AG09309 (cell line): ENCODE data around the gene CELSR1.

Experiments used
- DNase-seq: peaks from one replicate; pipeline ENCODE4 v3.0.0-alpha.2; 2010; ENCODE audit warnings: low read depth
- H3K4me3 ChIP-seq: 2 replicates; pipeline ENCODE4 v1.5.1; 2011; ENCODE audit warnings: mild to moderate bottlenecking, low read depth, low read length, moderate library complexity; ENCODE audit not compliant: control insufficient read depth
- CTCF ChIP-seq: IDR thresholded peaks from 2 replicates; pipeline ENCODE4 v1.5.1; 2011; ENCODE audit warnings: mild to moderate bottlenecking, low read depth, low read length, inconsistent platforms; ENCODE audit not compliant: insufficient read depth, control insufficient read depth; ENCODE audit errors: missing control alignments

The CELSR1 gene

GRCh38 chr22:46323162-46323561 is 214.3 kb downstream of the CELSR1 start:
- no peak for TF ChIP-seq CTCF
- DNase-seq, result no peak
- H3K4me3 ChIP-seq, result no peak overlapping the region

GRCh38 chr22:46322711-46323110 is 214.7 kb downstream of the CELSR1 start:
- H3K4me3 ChIP-seq, result no peak overlapping the region
- DNase-seq, result no peak
- TF ChIP-seq CTCF, result no peak

- no peak for DNase-seq
- H3K4me3 ChIP-seq, result no peak overlapping the region
- TF ChIP-seq CTCF, result no peak
Observed at GRCh38 chr22:46320716-46321386, 216.6 kb downstream of the CELSR1 start.

- DNase-seq, result no peak
- no peak overlapping the region for H3K4me3 ChIP-seq
- no peak for TF ChIP-seq CTCF
Observed at GRCh38 chr22:46320166-46320710, 217.2 kb downstream of the CELSR1 start.

GRCh38 chr22:46319319-46319718 is 218.1 kb downstream of the CELSR1 start:
- no peak overlapping the region for H3K4me3 ChIP-seq
- TF ChIP-seq CTCF, result no peak

GRCh38 chr22:46318576-46318975 is 218.8 kb downstream of the CELSR1 start:
- DNase-seq, result no peak
- TF ChIP-seq CTCF, result no peak
- H3K4me3 ChIP-seq, result no peak overlapping the region

More at GRCh38 chr22:46319319-46319718, 218.1 kb downstream of the CELSR1 start:
- DNase-seq, result no peak
